Trophoblast cell (in vitro differentiated cells and primary cell): Measurements from ENCODE around the gene RAMACL.

Experiments used
- DNase-seq, 2 donors: peaks; one replicate each; pipeline ENCODE4 v3.0.0-alpha.2; 2016
- H2AFZ ChIP-seq: 2 replicates; pipeline ENCODE4 v1.6.1; 2013; ENCODE audit warnings: low read length, moderate library complexity, mild to moderate bottlenecking; ENCODE audit not compliant: insufficient read depth, poor library complexity
- H2AK5ac ChIP-seq: 2 replicates; pipeline ENCODE4 v1.6.1; 2013; ENCODE audit warnings: mild to moderate bottlenecking, low read length
- H2BK120ac ChIP-seq: 2 replicates; pipeline ENCODE4 v1.6.1; 2013; ENCODE audit warnings: low read length, mild to moderate bottlenecking, moderate library complexity; ENCODE audit not compliant: insufficient read depth, poor library complexity
- H2BK12ac ChIP-seq: 2 replicates; pipeline ENCODE4 v1.6.1; 2013; ENCODE audit warnings: mild to moderate bottlenecking, low read length, moderate library complexity
- H2BK5ac ChIP-seq: 2 replicates; pipeline ENCODE4 v1.6.1; 2013; ENCODE audit warnings: low read length, low read depth, moderate library complexity, mild to moderate bottlenecking; ENCODE audit not compliant: poor library complexity
- H3K14ac ChIP-seq: 2 replicates; pipeline ENCODE4 v1.6.1; 2013; ENCODE audit warnings: mild to moderate bottlenecking, low read length
- H3K18ac ChIP-seq: 2 replicates; pipeline ENCODE4 v1.6.1; 2013; ENCODE audit warnings: mild to moderate bottlenecking, low read length
- H3K23ac ChIP-seq: 2 replicates; pipeline ENCODE4 v1.6.1; 2013; ENCODE audit warnings: low read length
- H3K27ac ChIP-seq: 2 replicates; pipeline ENCODE4 v1.5.1; 2013; ENCODE audit warnings: low read depth, mild to moderate bottlenecking, inconsistent platforms, low read length, moderate library complexity
- H3K27me3 ChIP-seq: 2 replicates; pipeline ENCODE4 v1.6.1; 2013; ENCODE audit warnings: inconsistent platforms, mild to moderate bottlenecking, low read length, moderate library complexity; ENCODE audit not compliant: insufficient read depth
- H3K36me3 ChIP-seq, 2 experiments: 1 replicate in 1 of 2; 2 replicates in 1 of 2; pipeline ENCODE4 v1.6.1; 2013; ENCODE audit warnings: low read length in 2 of 2, mild to moderate bottlenecking in 2 of 2, moderate library complexity in 1 of 2; ENCODE audit not compliant: insufficient read depth in 2 of 2, control insufficient read depth in 1 of 2
- H3K4ac ChIP-seq: 2 replicates; pipeline ENCODE4 v1.6.1; 2013; ENCODE audit warnings: low read depth, mild to moderate bottlenecking, low read length, moderate library complexity
- H3K4me1 ChIP-seq, 2 experiments: 1 replicate in 1 of 2; 2 replicates in 1 of 2; pipeline ENCODE4 v1.6.1; 2013; ENCODE audit warnings: low read length in 2 of 2, mild to moderate bottlenecking in 2 of 2, moderate library complexity in 1 of 2; ENCODE audit not compliant: insufficient read depth in 2 of 2, control insufficient read depth in 1 of 2
- H3K4me2 ChIP-seq: 2 replicates; pipeline ENCODE4 v1.6.1; 2013; ENCODE audit warnings: inconsistent platforms, mild to moderate bottlenecking, low read length, moderate library complexity
- H3K4me3 ChIP-seq: 2 replicates; pipeline ENCODE4 v1.5.1; 2013; ENCODE audit warnings: mild to moderate bottlenecking, low read depth, low read length, inconsistent platforms
- H3K79me1 ChIP-seq: one replicate; pipeline ENCODE4 v1.6.1; 2013; ENCODE audit warnings: low read length
- H3K79me2 ChIP-seq: 2 replicates; pipeline ENCODE4 v1.6.1; 2013; ENCODE audit warnings: low read length, mild to moderate bottlenecking; ENCODE audit not compliant: control insufficient read depth, insufficient read depth, poor library complexity
- H3K9ac ChIP-seq: 2 replicates; pipeline ENCODE4 v1.6.1; 2013; ENCODE audit warnings: mild to moderate bottlenecking, low read length
- H3K9me3 ChIP-seq: 2 replicates; pipeline ENCODE4 v1.6.1; 2013; ENCODE audit warnings: low read depth, mild to moderate bottlenecking, control low read depth, inconsistent platforms, low read length; ENCODE audit not compliant: insufficient read depth
- H4K12ac ChIP-seq: 2 replicates; pipeline ENCODE4 v1.6.1; 2013; ENCODE audit warnings: low read depth, mild to moderate bottlenecking, low read length, moderate library complexity
- H4K8ac ChIP-seq: 2 replicates; pipeline ENCODE4 v1.6.1; 2013; ENCODE audit warnings: low read depth, mild to moderate bottlenecking, low read length, moderate library complexity
- H4K91ac ChIP-seq: one replicate; pipeline ENCODE4 v1.6.1; 2013; ENCODE audit warnings: low read depth, mild to moderate bottlenecking, low read length, moderate library complexity
- WGBS: extraction: QIAGEN DNeasy Blood & Tissue Kit; methylation state at CpG from one replicate; pipeline ENCODE4 v1.1.7; 2013; ENCODE audit warnings: missing lambda C conversion rate; ENCODE audit not compliant: insufficient read length, insufficient coverage; ENCODE audit errors: extremely low coverage; 5-methylcytosine and 5-hydroxymethylcytosine counted together

The RAMACL gene

GRCh38 chr6:166575205-166575604, 11.3 kb downstream of the RAMACL start:
- Histone ChIP-seq H2BK12ac (no peak overlapping the region), H2BK5ac (no peak overlapping the region), H4K91ac (no peak overlapping the region), H3K4ac (no peak overlapping the region), H2AFZ (no peak overlapping the region), H3K23ac (no peak overlapping the region), H4K8ac (no peak overlapping the region), H3K27me3 (no peaks in the 10 kb centered on the region), H3K4me3 (no peak overlapping the region), H4K12ac (no peak overlapping the region), H3K14ac (no peak overlapping the region), H3K79me2 (no peaks in the 10 kb centered on the region), H3K4me1 (no peaks in the 10 kb centered on the region), H3K18ac (no peak overlapping the region), H3K79me1 (no peaks in the 10 kb centered on the region), H3K9me3 (no peaks in the 10 kb centered on the region), H3K4me2 (no peak overlapping the region), H3K9ac (no peak overlapping the region), H3K27ac (no peak overlapping the region), H2AK5ac (no peak overlapping the region), H3K36me3 (no peaks in the 10 kb centered on the region), H2BK120ac (no peak overlapping the region)
- no CpG with 5 or more reads among the region's 11 CpGs for WGBS
- no peak for DNase-seq

GRCh38 chr6:166573511-166574216, 12.8 kb downstream of the RAMACL start:
- H3K27ac ChIP-seq = no peak overlapping the region
- no peaks in the 10 kb centered on the region for H3K9me3 ChIP-seq
- no peak overlapping the region for H3K4me3 ChIP-seq
- H3K4me2 ChIP-seq = no peak overlapping the region
- no peak overlapping the region for H2BK12ac ChIP-seq
- no peak overlapping the region for H4K8ac ChIP-seq
- no peak overlapping the region for H3K18ac ChIP-seq
- no peak overlapping the region for H2BK5ac ChIP-seq
- H2AK5ac ChIP-seq = no peak overlapping the region
- H2AFZ ChIP-seq = no peak overlapping the region
- no peak overlapping the region for H3K4ac ChIP-seq
- H3K9ac ChIP-seq = no peak overlapping the region
- H3K23ac ChIP-seq = no peak overlapping the region
- H3K79me2 ChIP-seq = no peaks in the 10 kb centered on the region
- H3K4me1 ChIP-seq = no peaks in the 10 kb centered on the region
- H4K12ac ChIP-seq = no peak overlapping the region
- no peak overlapping the region for H4K91ac ChIP-seq
- H3K79me1 ChIP-seq = no peaks in the 10 kb centered on the region
- no peaks in the 10 kb centered on the region for H3K27me3 ChIP-seq
- no peak for DNase-seq
- H2BK120ac ChIP-seq = no peak overlapping the region
- WGBS = no CpG with 5 or more reads among the region's 18 CpGs
- H3K14ac ChIP-seq = no peak overlapping the region
- H3K36me3 ChIP-seq = no peaks in the 10 kb centered on the region

- Histone ChIP-seq H3K36me3 (no peaks in the 10 kb centered on the region), H3K23ac (no peak overlapping the region), H3K4ac (no peak overlapping the region), H2BK5ac (no peak overlapping the region), H3K18ac (no peak overlapping the region), H3K4me3 (no peak overlapping the region), H2BK120ac (no peak overlapping the region), H3K9me3 (no peaks in the 10 kb centered on the region), H3K4me1 (peaks cover 0 to 3% of the 10 kb centered on the region in 2 experiments), H3K79me2 (no peaks in the 10 kb centered on the region), H2BK12ac (no peak overlapping the region), H2AK5ac (no peak overlapping the region), H4K12ac (no peak overlapping the region), H3K27ac (no peak overlapping the region), H3K27me3 (no peaks in the 10 kb centered on the region), H3K14ac (no peak overlapping the region), H2AFZ (no peak overlapping the region), H3K4me2 (no peak overlapping the region), H4K8ac (no peak overlapping the region), H3K79me1 (no peaks in the 10 kb centered on the region), H3K9ac (no peak overlapping the region), H4K91ac (no peak overlapping the region)
- WGBS = no CpG with 5 or more reads among the region's 18 CpGs
- no peak for DNase-seq
Observed at GRCh38 chr6:166572370-166573261, 13.9 kb downstream of the RAMACL start.

GRCh38 chr6:166570929-166571713, 15.4 kb downstream of the RAMACL start:
- no peak overlapping the region for H4K8ac ChIP-seq
- no peak for DNase-seq
- H3K27ac ChIP-seq = no peak overlapping the region
- no peak overlapping the region for H2AK5ac ChIP-seq
- H3K79me1 ChIP-seq = no peaks in the 10 kb centered on the region
- no peak overlapping the region for H2BK12ac ChIP-seq
- no peak overlapping the region for H3K18ac ChIP-seq
- H4K91ac ChIP-seq = no peak overlapping the region
- H3K14ac ChIP-seq = no peak overlapping the region
- no peak overlapping the region for H3K9ac ChIP-seq
- H3K4ac ChIP-seq = no peak overlapping the region
- no peaks in the 10 kb centered on the region for H3K9me3 ChIP-seq
- no peak overlapping the region for H3K23ac ChIP-seq
- no peak overlapping the region for H2BK5ac ChIP-seq
- H3K79me2 ChIP-seq = no peaks in the 10 kb centered on the region
- no peak overlapping the region for H4K12ac ChIP-seq
- no peaks in the 10 kb centered on the region for H3K36me3 ChIP-seq
- no peak overlapping the region for H3K4me2 ChIP-seq
- H2BK120ac ChIP-seq = no peak overlapping the region
- H3K4me3 ChIP-seq = no peak overlapping the region
- no CpG with 5 or more reads among the region's 22 CpGs for WGBS
- H2AFZ ChIP-seq = no peak overlapping the region
- peaks cover 0 to 4% of the 10 kb centered on the region in 2 experiments for H3K4me1 ChIP-seq
- H3K27me3 ChIP-seq = no peaks in the 10 kb centered on the region
